Measurements from ENCODE around the gene MRPS22. TPM values are rescaled to one million over a fixed set of nuclear protein-coding genes. Genes with fewer than 3 reads are reported as not detected.
A peak's percentile ranks its signal among the peaks of the same experiment; 100 is the strongest.
"Not testable (repeated sequence)": the region's sequence is repeated elsewhere in the genome, so short reads cannot be mapped to it uniquely, and the experiment has no call there.

MRPS22 gene
- total RNA-seq, 1 donor from 2014 or later, result 71.7 TPM

DNA sequence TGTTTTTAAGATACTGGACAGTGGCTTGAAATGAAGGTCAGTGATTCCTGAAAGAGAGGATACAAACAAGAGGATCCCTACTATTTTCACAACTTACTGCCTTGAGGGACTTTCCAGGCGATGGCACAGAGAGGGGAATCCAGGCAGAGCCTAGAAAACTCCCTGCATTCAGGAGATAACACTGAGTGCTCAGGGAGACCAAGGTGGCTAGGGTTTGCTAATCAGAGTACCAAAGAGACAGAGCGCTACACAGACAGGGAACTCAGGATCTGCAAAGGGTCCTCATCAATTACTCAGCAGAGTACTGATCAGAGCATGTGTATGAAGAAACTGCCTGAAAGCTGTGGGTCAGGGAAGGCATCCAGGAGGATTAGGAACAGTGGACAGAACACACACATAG lies 11.7 kb upstream of the MRPS22 start:
- FAIRE-seq, result no peak
- DNase-seq (ENCODE audit: low spot score in 2 of 2), result no peak

- DNase-seq (ENCODE audit: low spot score in 2 of 2); FAIRE-seq: not testable (repeated sequence)
Measured at GRCh38 chr3:139334675-139335074, 9.1 kb upstream of the MRPS22 start.

GRCh38 chr3:139338405-139338804 lies 5.4 kb upstream of the MRPS22 start:
- DNase-seq (ENCODE audit: low spot score in 2 of 2) (no peak), FAIRE-seq (no peak)

GRCh38 chr3:139339219-139339906 lies 4.5 kb upstream of the MRPS22 start:
- FAIRE-seq, result no peak

GRCh38 chr3:139340784-139341183 lies 3.0 kb upstream of the MRPS22 start:
- FAIRE-seq (no peak), DNase-seq (ENCODE audit: low spot score in 2 of 2) (no peak)

More at GRCh38 chr3:139339219-139339906, 4.5 kb upstream of the MRPS22 start:
- no peak for DNase-seq (ENCODE audit: low spot score in 2 of 2)

GRCh38 chr3:139342054-139342453 lies 1.8 kb upstream of the MRPS22 start:
- DNase-seq (ENCODE audit: low spot score in 2 of 2) (no peak), FAIRE-seq (no peak)

DNA sequence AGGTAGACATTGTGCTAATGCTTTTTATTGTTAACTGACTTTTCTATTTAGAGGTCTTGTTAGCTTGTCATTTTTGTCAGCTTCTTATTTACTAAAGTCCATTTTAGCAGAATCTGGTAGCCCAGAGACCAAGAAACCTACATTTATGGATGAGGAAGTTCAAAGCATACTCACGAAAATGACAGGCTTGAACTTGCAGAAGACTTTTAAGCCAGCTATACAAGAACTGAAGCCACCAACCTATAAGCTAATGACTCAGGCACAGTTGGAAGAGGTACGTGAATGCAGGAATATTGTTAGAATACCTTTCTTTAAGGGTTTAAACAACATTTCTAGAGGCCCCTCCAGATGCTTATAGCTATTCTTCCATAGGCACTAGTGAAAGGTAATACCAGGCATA lies 3.0 kb downstream of the MRPS22 start:
- no peak for DNase-seq (ENCODE audit: low spot score in 2 of 2)
- no peak for FAIRE-seq

GRCh38 chr3:139353920-139354556 lies 10.2 kb downstream of the MRPS22 start:
- DNase-seq (ENCODE audit: low spot score in 2 of 2) (peak in 1 of 2 donors; percentile 25), FAIRE-seq (peak; percentile 51)

- DNase-seq (ENCODE audit: low spot score in 2 of 2) (no peak), FAIRE-seq (no peak)
Measured at GRCh38 chr3:139354661-139355060, 10.8 kb downstream of the MRPS22 start.

DNA sequence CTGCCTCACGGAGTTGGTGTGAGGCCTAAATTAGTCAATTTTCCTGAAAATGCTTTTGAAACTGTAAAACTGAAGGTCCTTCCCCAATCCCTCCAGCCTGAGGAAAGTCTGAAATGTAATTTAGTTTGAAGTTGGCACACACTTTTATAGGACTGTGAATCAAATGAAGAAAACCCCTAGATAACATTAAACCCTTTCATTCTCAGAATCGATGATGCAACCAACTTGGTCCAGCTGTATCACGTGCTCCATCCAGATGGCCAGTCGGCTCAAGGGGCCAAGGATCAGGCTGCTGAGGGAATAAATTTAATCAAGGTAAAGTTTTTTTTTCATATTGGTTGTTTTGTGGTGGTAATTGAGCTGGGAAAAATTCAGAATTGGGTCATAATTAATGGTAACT lies 11.7 kb downstream of the MRPS22 start:
- FAIRE-seq (no peak), DNase-seq (ENCODE audit: low spot score in 2 of 2) (peak; percentile 6 to 11)

- FAIRE-seq (no peak), DNase-seq (ENCODE audit: low spot score in 2 of 2) (no peak)
Measured at GRCh38 chr3:139355891-139356290, 12.1 kb downstream of the MRPS22 start.

GRCh38 chr3:139357899-139358298 lies 14.1 kb downstream of the MRPS22 start:
- no peak for DNase-seq (ENCODE audit: low spot score in 2 of 2)
- no peak for FAIRE-seq

- FAIRE-seq (no peak), DNase-seq (ENCODE audit: low spot score in 2 of 2) (no peak)
Measured at GRCh38 chr3:139358841-139359562, 15.2 kb downstream of the MRPS22 start.

DNA sequence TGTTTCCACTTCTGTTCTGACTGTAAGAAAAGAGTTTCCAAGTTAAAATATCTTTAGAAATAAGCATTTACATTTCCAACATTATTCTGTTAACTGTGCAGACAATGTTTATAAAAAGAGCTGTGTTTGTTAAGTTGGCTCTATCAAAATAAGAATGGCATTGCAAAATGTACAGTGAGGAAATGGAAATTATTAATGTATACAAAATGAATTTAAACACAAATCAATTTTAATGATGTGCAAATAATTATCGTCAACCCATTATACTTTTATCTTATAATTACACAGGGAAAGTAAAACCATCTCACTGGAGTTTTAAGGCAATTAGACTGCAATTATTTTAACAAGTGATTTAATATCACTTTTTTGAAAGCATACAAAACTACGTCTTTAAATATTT lies 17.5 kb downstream of the MRPS22 start:
- no peak for FAIRE-seq
- DNase-seq (ENCODE audit: low spot score in 2 of 2), result no peak

DNA sequence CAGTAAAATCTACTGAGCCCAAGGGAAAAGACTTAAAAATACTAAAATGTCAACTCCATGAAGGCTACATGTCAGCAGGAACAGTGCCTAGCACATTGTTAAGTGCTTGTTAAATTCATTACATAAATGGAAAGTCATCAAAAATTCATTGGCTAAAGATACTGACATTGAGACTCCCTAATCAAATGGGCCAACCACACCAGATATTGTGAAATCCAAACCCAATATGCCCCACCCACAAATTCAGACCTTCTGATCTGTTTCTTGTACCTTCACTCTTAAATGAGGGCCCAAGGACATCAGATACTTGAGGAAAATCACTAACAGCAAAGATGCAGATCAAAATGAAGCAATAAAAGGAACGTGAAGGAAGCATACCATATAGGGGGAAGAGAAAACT lies 20.7 kb downstream of the MRPS22 start:
- no peak for DNase-seq (ENCODE audit: low spot score in 2 of 2)
- no peak for FAIRE-seq

- no peak for FAIRE-seq
Measured at GRCh38 chr3:139374099-139374498, 30.3 kb downstream of the MRPS22 start.

GRCh38 chr3:139377378-139377777 lies 33.6 kb downstream of the MRPS22 start:
- no peak for FAIRE-seq
- DNase-seq (ENCODE audit: low spot score in 2 of 2), result no peak

More at GRCh38 chr3:139374099-139374498, 30.3 kb downstream of the MRPS22 start:
- DNase-seq (ENCODE audit: low spot score in 2 of 2), result no peak

GRCh38 chr3:139378587-139379241 lies 34.9 kb downstream of the MRPS22 start:
- no peak for DNase-seq (ENCODE audit: low spot score in 2 of 2)
- no peak for FAIRE-seq

- DNase-seq (ENCODE audit: low spot score in 2 of 2) (no peak), FAIRE-seq (no peak)
Measured at GRCh38 chr3:139380575-139380974, 36.8 kb downstream of the MRPS22 start.

DNA sequence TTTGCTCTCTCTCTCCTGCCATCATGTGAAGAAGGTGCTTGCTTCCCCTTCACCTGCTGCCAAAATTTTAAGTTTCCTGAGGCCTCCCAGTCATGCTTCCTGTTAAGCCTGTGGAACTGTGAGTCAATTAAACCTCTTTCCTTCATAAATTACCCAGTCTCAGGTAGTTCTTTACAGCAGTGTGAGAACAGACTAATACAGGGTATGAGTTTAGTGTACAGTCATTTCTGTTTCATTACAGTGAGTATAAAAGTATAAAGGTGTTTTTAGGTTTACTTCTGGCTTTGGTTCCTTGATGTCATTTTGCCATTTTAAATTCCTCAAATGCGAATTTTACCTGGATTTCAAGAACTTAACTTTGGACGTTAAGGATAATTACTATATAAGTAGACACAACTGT lies 38.5 kb downstream of the MRPS22 start:
- FAIRE-seq; DNase-seq (ENCODE audit: low spot score in 2 of 2): not testable (repeated sequence)

- DNase-seq (ENCODE audit: low spot score in 2 of 2), result no peak
- FAIRE-seq, result no peak
Measured at GRCh38 chr3:139388077-139388476, 44.3 kb downstream of the MRPS22 start.

Data from frontal cortex (tissue), 4 donors.